Measurements from ENCODE around the gene CHMP4A. TPM values are rescaled to one million over a fixed set of nuclear protein-coding genes. Genes with fewer than 3 reads are reported as not detected.

The CHMP4A gene
- polyA plus RNA-seq, 4 donors = 43.5 to 50.7 (median 49.8) TPM

GRCh38 chr14:24160499-24160849 is 52.8 kb downstream of the CHMP4A start:
- no peak for DNase-seq (ENCODE audit: low read depth in 4 of 4, low spot score in 3 of 4)

- DNase-seq (ENCODE audit: low read depth in 4 of 4, low spot score in 3 of 4) = no peak
These were observed 53.4 kb downstream of the CHMP4A start for GRCh38 chr14:24159777-24160498.

Other genes starting within 250 kb of the CHMP4A start
- gene DHRS4L2, start 224.6 kb downstream of the CHMP4A start, polyA plus RNA-seq (ENCODE audit: insufficient read length in 4 of 4) = 10 to 100 TPM; 28.8 to 49.0 (median 41.4) TPM
- 1 to 10 TPM; 1.9 to 2.3 (median 2.3) TPM for gene CARMIL3, start 161.5 kb downstream of the CHMP4A start, polyA plus RNA-seq (ENCODE audit: insufficient read length in 4 of 4)
- under 1 TPM in 1 of 4 donors, not detected in 3; 0.03 TPM for gene CPNE6, start 141.9 kb downstream of the CHMP4A start, polyA plus RNA-seq (ENCODE audit: insufficient read length in 4 of 4)
- gene PCK2, start 119.2 kb downstream of the CHMP4A start, polyA plus RNA-seq (ENCODE audit: insufficient read length in 4 of 4) = 10 to 100 TPM; 25.4 to 39.1 (median 30.4) TPM
- 10 to 100 TPM; 79.8 to 83.5 (median 81.4) TPM for gene DCAF11, start 98.7 kb downstream of the CHMP4A start, polyA plus RNA-seq (ENCODE audit: insufficient read length in 4 of 4)
- 1 to 10 TPM; 2.5 to 3.7 (median 2.8) TPM for gene NRL, start 98.5 kb downstream of the CHMP4A start, polyA plus RNA-seq (ENCODE audit: insufficient read length in 4 of 4)
- gene FITM1, start 82.8 kb downstream of the CHMP4A start, polyA plus RNA-seq (ENCODE audit: insufficient read length in 4 of 4) = 1 to 10 TPM in 2 of 4 donors, under 1 TPM in 2; 0.87 to 1.2 (median 0.97) TPM
- gene PSME1, start 77.3 kb downstream of the CHMP4A start, polyA plus RNA-seq (ENCODE audit: insufficient read length in 4 of 4) = 100 to 1,000 TPM; 198 to 214 (median 206) TPM
- 10 to 100 TPM; 14.5 to 24.2 (median 18.9) TPM for gene EMC9, start 71.9 kb downstream of the CHMP4A start, polyA plus RNA-seq (ENCODE audit: insufficient read length in 4 of 4)
- gene PSME2, start 66.9 kb downstream of the CHMP4A start, polyA plus RNA-seq (ENCODE audit: insufficient read length in 4 of 4) = 100 to 1,000 TPM; 156 to 183 (median 168) TPM
- gene RNF31, start 66.0 kb downstream of the CHMP4A start, polyA plus RNA-seq (ENCODE audit: insufficient read length in 4 of 4) = 10 to 100 TPM; 49.2 to 54.2 (median 49.4) TPM
- gene IRF9, start 52.2 kb downstream of the CHMP4A start, polyA plus RNA-seq (ENCODE audit: insufficient read length in 4 of 4) = 10 to 100 TPM; 45.4 to 65.2 (median 60.4) TPM
- 10 to 100 TPM; 60.0 to 70.1 (median 64.3) TPM for gene REC8, start 41.4 kb downstream of the CHMP4A start, polyA plus RNA-seq (ENCODE audit: insufficient read length in 4 of 4)
- 10 to 100 TPM; 33.2 to 41.3 (median 34.0) TPM for gene IPO4, start 24.7 kb downstream of the CHMP4A start, polyA plus RNA-seq (ENCODE audit: insufficient read length in 4 of 4)
- gene TM9SF1, start 18.0 kb downstream of the CHMP4A start, polyA plus RNA-seq (ENCODE audit: insufficient read length in 4 of 4) = 10 to 100 TPM; 37.8 to 48.9 (median 41.3) TPM
- 1 to 10 TPM; 3.7 to 4.8 (median 4.3) TPM for gene TSSK4, start 7.8 kb downstream of the CHMP4A start, polyA plus RNA-seq (ENCODE audit: insufficient read length in 4 of 4)
- 10 to 100 TPM; 14.8 to 19.3 (median 16.2) TPM for gene MDP1, start 2.6 kb upstream of the CHMP4A start, polyA plus RNA-seq (ENCODE audit: insufficient read length in 4 of 4)
- 100 to 1,000 TPM; 222 to 245 (median 238) TPM for gene NEDD8, start 18.9 kb upstream of the CHMP4A start, polyA plus RNA-seq (ENCODE audit: insufficient read length in 4 of 4)
- gene GMPR2, start 19.4 kb upstream of the CHMP4A start, polyA plus RNA-seq (ENCODE audit: insufficient read length in 4 of 4) = 100 to 1,000 TPM; 102 to 121 (median 118) TPM
- 10 to 100 TPM; 55.5 to 70.6 (median 58.7) TPM for gene TINF2, start 29.1 kb upstream of the CHMP4A start, polyA plus RNA-seq (ENCODE audit: insufficient read length in 4 of 4)
- gene TGM1, start 49.7 kb upstream of the CHMP4A start, polyA plus RNA-seq (ENCODE audit: insufficient read length in 4 of 4) = 1 to 10 TPM; 1.4 to 2.3 (median 2.1) TPM
- 10 to 100 TPM; 19.7 to 24.1 (median 20.8) TPM for gene RABGGTA, start 58.1 kb upstream of the CHMP4A start, polyA plus RNA-seq (ENCODE audit: insufficient read length in 4 of 4)
- gene DHRS1, start 86.3 kb upstream of the CHMP4A start, polyA plus RNA-seq (ENCODE audit: insufficient read length in 4 of 4) = 10 to 100 TPM; 44.6 to 56.9 (median 46.2) TPM
- 10 to 100 TPM; 26.7 to 27.7 (median 27.0) TPM for gene NOP9, start 86.4 kb upstream of the CHMP4A start, polyA plus RNA-seq (ENCODE audit: insufficient read length in 4 of 4)
- gene CIDEB, start 94.5 kb upstream of the CHMP4A start, polyA plus RNA-seq (ENCODE audit: insufficient read length in 4 of 4) = 10 to 100 TPM; 21.8 to 27.6 (median 24.6) TPM
- 1 to 10 TPM; 1.8 to 2.5 (median 2.0) TPM for gene LTB4R2, start 96.7 kb upstream of the CHMP4A start, polyA plus RNA-seq (ENCODE audit: insufficient read length in 4 of 4)
- 1 to 10 TPM; 2.6 to 4.7 (median 3.8) TPM for gene LTB4R, start 98.0 kb upstream of the CHMP4A start, polyA plus RNA-seq (ENCODE audit: insufficient read length in 4 of 4)
- gene ADCY4, start 121.6 kb upstream of the CHMP4A start, polyA plus RNA-seq (ENCODE audit: insufficient read length in 4 of 4) = 10 to 100 TPM; 15.6 to 24.9 (median 20.4) TPM
- 1 to 10 TPM; 2.7 to 4.1 (median 3.2) TPM for gene RIPK3, start 126.5 kb upstream of the CHMP4A start, polyA plus RNA-seq (ENCODE audit: insufficient read length in 4 of 4)
- gene NFATC4, start 154.7 kb upstream of the CHMP4A start, polyA plus RNA-seq (ENCODE audit: insufficient read length in 4 of 4) = 10 to 100 TPM; 60.9 to 74.3 (median 64.2) TPM
- gene NYNRIN, start 185.5 kb upstream of the CHMP4A start, polyA plus RNA-seq (ENCODE audit: insufficient read length in 4 of 4) = 10 to 100 TPM; 45.3 to 48.0 (median 47.7) TPM
- gene CBLN3, start 216.2 kb upstream of the CHMP4A start, polyA plus RNA-seq (ENCODE audit: insufficient read length in 4 of 4) = 1 to 10 TPM; 2.5 to 3.5 (median 3.2) TPM
- 10 to 100 TPM; 40.7 to 45.5 (median 44.3) TPM for gene KHNYN, start 216.5 kb upstream of the CHMP4A start, polyA plus RNA-seq (ENCODE audit: insufficient read length in 4 of 4)
- gene SDR39U1, start 229.3 kb upstream of the CHMP4A start, polyA plus RNA-seq (ENCODE audit: insufficient read length in 4 of 4) = 10 to 100 TPM; 57.0 to 84.9 (median 63.0) TPM